MM.1S (cell line): ENCODE measurements around the gene FAM216B.

ENCODE experiments used
- DNase-seq: peaks from one replicate; pipeline ENCODE4 v3.0.0-alpha.2; 2015
- H2AFZ ChIP-seq: fragments of 300-600 bp; sonication (generic); 2 replicates; pipeline ENCODE4 v1.6.0; 2016; ENCODE audit warnings: antibody characterized with exemption, low read length
- H3F3A ChIP-seq: fragments of 300-600 bp; sonication (generic); 2 replicates; pipeline ENCODE4 v1.6.1; 2016; ENCODE audit warnings: mild to moderate bottlenecking, antibody characterized with exemption, low read length, moderate library complexity, mixed read lengths; ENCODE audit not compliant: insufficient read depth
- H3K27ac ChIP-seq: fragments of 300-600 bp; sonication (generic); 2 replicates; pipeline ENCODE4 v1.5.1; 2016; ENCODE audit warnings: mild to moderate bottlenecking, low read length
- H3K27me3 ChIP-seq: fragments of 300-600 bp; sonication (generic); replicated peaks from 2 replicates; pipeline ENCODE4 v1.6.0; 2016; ENCODE audit warnings: low read length; ENCODE audit not compliant: insufficient read depth
- H3K36me3 ChIP-seq: fragments of 300-600 bp; sonication (generic); replicated peaks from 2 replicates; pipeline ENCODE4 v1.6.1; 2016; ENCODE audit warnings: mild to moderate bottlenecking, low read length, mixed read lengths; ENCODE audit not compliant: insufficient read depth
- H3K4me1 ChIP-seq: fragments of 300-600 bp; sonication (generic); 2 replicates; pipeline ENCODE4 v1.6.1; 2016; ENCODE audit warnings: low read length, mixed read lengths
- H3K4me2 ChIP-seq: fragments of 300-600 bp; sonication (generic); 2 replicates; pipeline ENCODE4 v1.6.0; 2016; ENCODE audit warnings: low read depth, low read length
- H3K4me3 ChIP-seq: fragments of 300-600 bp; sonication (generic); 2 replicates; pipeline ENCODE4 v1.5.1; 2016; ENCODE audit warnings: low read length, mixed read lengths
- H3K79me2 ChIP-seq: fragments of 300-600 bp; sonication (generic); 2 replicates; pipeline ENCODE4 v1.6.1; 2016; ENCODE audit warnings: mixed run types, low read length, mixed read lengths
- H3K9ac ChIP-seq: fragments of 300-600 bp; sonication (generic); 2 replicates; pipeline ENCODE4 v1.6.1; 2016; ENCODE audit warnings: low read length, mixed read lengths
- H3K9me2 ChIP-seq: fragments of 300-600 bp; sonication (generic); replicated peaks from 2 replicates; pipeline ENCODE4 v1.6.1; 2016; ENCODE audit warnings: mild to moderate bottlenecking, low read length, mixed read lengths; ENCODE audit not compliant: insufficient read depth
- H3K9me3 ChIP-seq: fragments of 300-600 bp; sonication (generic); replicated peaks from 2 replicates; pipeline ENCODE4 v1.6.1; 2016; ENCODE audit warnings: mild to moderate bottlenecking, low read length, mixed read lengths; ENCODE audit not compliant: insufficient read depth
- H4K20me1 ChIP-seq: fragments of 300-600 bp; sonication (generic); 2 replicates; pipeline ENCODE4 v1.6.1; 2016; ENCODE audit warnings: mild to moderate bottlenecking, low read length, moderate library complexity, mixed read lengths; ENCODE audit not compliant: insufficient read depth
- EZH2 ChIP-seq: fragments of 300-600 bp; sonication (generic); optimal IDR thresholded peaks from 2 replicates; pipeline ENCODE3; 2017; ENCODE audit warnings: low read depth, mild to moderate bottlenecking, antibody characterized with exemption, low read length, mixed read lengths
- EZH2phosphoT487 ChIP-seq: fragments of 300-600 bp; sonication (generic); IDR thresholded peaks from 2 replicates; pipeline ENCODE4 v1.6.1; 2018; ENCODE audit warnings: antibody characterized with exemption, low read length
- TF ChIP-seq, protein P1 (sequence below): fragments of 300-600 bp; sonication (generic); IDR thresholded peaks from 2 replicates; pipeline ENCODE4 v1.5.1; 2016; ENCODE audit warnings: antibody characterized with exemption, low read length, mixed read lengths

FAM216B gene

DNA sequence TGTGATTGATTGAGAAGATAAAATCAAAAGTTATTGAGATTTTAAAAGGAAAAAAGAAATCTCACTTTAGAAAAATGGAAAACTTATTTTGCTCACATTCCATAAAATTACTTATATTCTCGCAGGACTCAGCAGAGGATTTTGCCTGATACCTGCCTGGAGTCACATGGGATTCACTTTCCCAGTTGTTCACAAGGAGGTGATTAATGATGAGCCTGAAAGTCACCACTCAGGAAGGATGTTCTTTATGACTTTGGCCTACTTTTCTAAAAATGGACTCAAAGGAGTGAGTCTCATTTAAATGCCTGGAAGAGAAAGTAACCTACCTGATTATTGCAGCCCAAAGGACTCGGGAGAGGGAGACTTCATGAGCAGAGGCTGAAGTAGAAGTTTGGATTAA is 34.5 kb upstream of the FAM216B start:
- TF ChIP-seq EZH2 (no peak), EZH2phosphoT487 (no peak)
- TF ChIP-seq, protein P1, sequence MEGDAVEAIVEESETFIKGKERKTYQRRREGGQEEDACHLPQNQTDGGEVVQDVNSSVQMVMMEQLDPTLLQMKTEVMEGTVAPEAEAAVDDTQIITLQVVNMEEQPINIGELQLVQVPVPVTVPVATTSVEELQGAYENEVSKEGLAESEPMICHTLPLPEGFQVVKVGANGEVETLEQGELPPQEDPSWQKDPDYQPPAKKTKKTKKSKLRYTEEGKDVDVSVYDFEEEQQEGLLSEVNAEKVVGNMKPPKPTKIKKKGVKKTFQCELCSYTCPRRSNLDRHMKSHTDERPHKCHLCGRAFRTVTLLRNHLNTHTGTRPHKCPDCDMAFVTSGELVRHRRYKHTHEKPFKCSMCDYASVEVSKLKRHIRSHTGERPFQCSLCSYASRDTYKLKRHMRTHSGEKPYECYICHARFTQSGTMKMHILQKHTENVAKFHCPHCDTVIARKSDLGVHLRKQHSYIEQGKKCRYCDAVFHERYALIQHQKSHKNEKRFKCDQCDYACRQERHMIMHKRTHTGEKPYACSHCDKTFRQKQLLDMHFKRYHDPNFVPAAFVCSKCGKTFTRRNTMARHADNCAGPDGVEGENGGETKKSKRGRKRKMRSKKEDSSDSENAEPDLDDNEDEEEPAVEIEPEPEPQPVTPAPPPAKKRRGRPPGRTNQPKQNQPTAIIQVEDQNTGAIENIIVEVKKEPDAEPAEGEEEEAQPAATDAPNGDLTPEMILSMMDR = no peak
- Histone ChIP-seq H3K4me1 (no peaks in the 10 kb centered on the region), H3K36me3 (no peaks in the 10 kb centered on the region), H4K20me1 (no peaks in the 10 kb centered on the region), H3K27me3 (no peaks in the 10 kb centered on the region), H3K27ac (no peak overlapping the region), H3K9me2 (no peaks in the 10 kb centered on the region), H3K4me2 (no peak overlapping the region), H3K4me3 (no peak overlapping the region), H3K9me3 (no peaks in the 10 kb centered on the region), H3F3A (no peaks in the 10 kb centered on the region), H3K79me2 (no peaks in the 10 kb centered on the region), H2AFZ (no peak overlapping the region), H3K9ac (no peak overlapping the region)
- no peak for DNase-seq

DNA sequence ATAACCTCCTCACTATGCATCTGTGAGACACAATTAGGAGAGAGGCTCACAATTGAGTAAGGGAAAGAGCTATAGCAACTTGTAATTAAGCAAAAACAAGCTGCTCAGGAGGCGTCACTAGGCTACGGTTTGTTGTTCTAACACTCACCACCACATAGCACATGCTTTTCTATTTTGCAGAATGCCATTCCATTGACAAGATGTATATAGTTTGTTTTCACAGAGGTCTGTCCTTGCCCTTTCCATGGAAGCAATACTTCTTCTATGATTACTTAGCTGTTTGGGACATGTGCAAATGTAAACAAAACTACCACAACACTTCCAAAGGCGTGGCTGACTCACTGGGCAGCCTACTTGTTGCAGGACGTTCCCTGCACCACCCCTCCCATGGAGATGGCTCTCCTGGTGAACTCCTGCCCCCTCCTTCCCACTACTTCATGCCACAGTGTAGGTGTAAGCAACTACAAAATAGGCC is 33.9 kb upstream of the FAM216B start:
- Histone ChIP-seq H3K4me2 (no peak overlapping the region), H3K36me3 (no peaks in the 10 kb centered on the region)

DNA sequence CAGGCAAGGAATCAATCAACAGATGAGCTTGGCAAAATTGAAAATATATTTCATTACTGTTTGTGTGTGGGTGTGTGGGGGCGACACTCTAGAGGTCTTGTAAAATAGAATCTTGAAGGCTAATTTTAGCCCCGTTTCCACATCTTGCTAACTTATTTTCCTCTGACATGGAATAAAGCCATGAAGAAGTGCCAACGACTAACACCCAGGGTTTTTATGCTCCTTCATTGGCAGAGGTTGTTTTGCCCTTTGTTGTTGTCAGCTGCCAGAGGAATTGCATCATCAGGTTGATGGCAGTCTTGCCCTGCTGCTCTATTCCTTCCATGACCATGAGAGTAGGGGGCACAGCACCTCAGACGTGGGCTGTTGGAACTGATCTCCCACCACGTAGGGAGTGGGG is 30.6 kb upstream of the FAM216B start:
- TF ChIP-seq EZH2 = no peak
- no peak for TF ChIP-seq EZH2phosphoT487
- TF ChIP-seq, protein P1 = no peak
- no peaks in the 10 kb centered on the region for H3K36me3 ChIP-seq
- no peaks in the 10 kb centered on the region for H3F3A ChIP-seq
- no peaks in the 10 kb centered on the region for H3K9me2 ChIP-seq
- H3K27me3 ChIP-seq = no peaks in the 10 kb centered on the region
- H3K9ac ChIP-seq = no peak overlapping the region
- no peak for DNase-seq
- no peak overlapping the region for H3K27ac ChIP-seq
- no peaks in the 10 kb centered on the region for H3K9me3 ChIP-seq
- no peak overlapping the region for H2AFZ ChIP-seq
- H3K4me3 ChIP-seq = no peak overlapping the region
- no peaks in the 10 kb centered on the region for H4K20me1 ChIP-seq
- H3K4me2 ChIP-seq = no peak overlapping the region
- H3K4me1 ChIP-seq = no peaks in the 10 kb centered on the region
- H3K79me2 ChIP-seq = no peaks in the 10 kb centered on the region

More for the DNA sequence above, 33.9 kb upstream of the FAM216B start:
- Histone ChIP-seq H3K9me2 (no peaks in the 10 kb centered on the region), H3K79me2 (no peaks in the 10 kb centered on the region), H3K9me3 (no peaks in the 10 kb centered on the region), H3K9ac (no peak overlapping the region), H4K20me1 (no peaks in the 10 kb centered on the region), H3F3A (no peaks in the 10 kb centered on the region), H3K4me3 (no peak overlapping the region), H2AFZ (no peak overlapping the region), H3K27me3 (no peaks in the 10 kb centered on the region), H3K27ac (no peak overlapping the region), H3K4me1 (no peaks in the 10 kb centered on the region)
- no peak for DNase-seq
- TF ChIP-seq EZH2 (no peak), EZH2phosphoT487 (no peak)
- TF ChIP-seq, protein P1 = no peak
